Measurements from ENCODE around the gene TIMM17B.

Gene TIMM17B

DNA sequence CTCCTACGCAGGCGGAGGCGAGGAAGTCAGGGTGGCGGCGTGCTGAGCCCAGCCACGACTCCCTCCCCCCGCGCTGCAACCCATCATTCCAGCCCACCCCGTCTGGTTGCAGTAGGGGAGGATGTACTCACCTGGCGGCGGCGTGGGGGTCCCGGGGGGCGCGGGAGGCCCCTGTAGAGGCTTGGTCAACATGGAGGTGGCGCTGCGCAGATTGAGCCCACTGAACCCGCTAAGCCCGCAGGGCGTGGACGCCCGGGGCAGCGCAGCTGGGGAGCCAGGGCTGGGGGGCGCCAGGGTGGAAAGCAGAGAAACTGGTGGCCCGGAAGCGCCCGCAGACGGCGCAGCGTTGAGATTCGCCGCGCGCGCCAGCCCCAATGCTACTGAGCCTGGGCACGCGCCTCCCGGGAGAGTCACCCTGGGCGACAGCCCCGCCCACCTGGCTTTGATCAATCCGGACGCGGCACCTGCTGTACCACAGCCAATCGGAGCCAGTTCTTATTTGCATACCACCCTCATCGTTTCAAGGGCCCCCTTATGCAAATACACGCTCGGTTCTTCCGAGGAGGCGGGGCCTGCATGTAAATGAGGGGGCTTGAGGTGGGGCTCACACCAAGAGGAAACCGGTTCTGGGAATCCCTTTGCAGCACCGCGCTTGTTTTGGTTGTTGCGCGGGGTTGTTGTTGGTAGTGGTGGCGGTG lies 21.2 kb upstream of the TIMM17B start, which contains the start of gene PIM2:
Gene PIM2 (minus strand): TSS at position 382 of the 698 bp plus-strand sequence. CDS start 190 bp downstream, at position 192.
- DNase-seq (ENCODE audit: low read depth): peak; percentile 85

- DNase-seq (ENCODE audit: low read depth): no peak
Observed at GRCh38 chrX:48918301-48918642, 20.7 kb upstream of the TIMM17B start.

GRCh38 chrX:48917139-48918001 lies 19.8 kb upstream of the TIMM17B start:
- DNase-seq (ENCODE audit: low read depth): peak; percentile 82

DNA sequence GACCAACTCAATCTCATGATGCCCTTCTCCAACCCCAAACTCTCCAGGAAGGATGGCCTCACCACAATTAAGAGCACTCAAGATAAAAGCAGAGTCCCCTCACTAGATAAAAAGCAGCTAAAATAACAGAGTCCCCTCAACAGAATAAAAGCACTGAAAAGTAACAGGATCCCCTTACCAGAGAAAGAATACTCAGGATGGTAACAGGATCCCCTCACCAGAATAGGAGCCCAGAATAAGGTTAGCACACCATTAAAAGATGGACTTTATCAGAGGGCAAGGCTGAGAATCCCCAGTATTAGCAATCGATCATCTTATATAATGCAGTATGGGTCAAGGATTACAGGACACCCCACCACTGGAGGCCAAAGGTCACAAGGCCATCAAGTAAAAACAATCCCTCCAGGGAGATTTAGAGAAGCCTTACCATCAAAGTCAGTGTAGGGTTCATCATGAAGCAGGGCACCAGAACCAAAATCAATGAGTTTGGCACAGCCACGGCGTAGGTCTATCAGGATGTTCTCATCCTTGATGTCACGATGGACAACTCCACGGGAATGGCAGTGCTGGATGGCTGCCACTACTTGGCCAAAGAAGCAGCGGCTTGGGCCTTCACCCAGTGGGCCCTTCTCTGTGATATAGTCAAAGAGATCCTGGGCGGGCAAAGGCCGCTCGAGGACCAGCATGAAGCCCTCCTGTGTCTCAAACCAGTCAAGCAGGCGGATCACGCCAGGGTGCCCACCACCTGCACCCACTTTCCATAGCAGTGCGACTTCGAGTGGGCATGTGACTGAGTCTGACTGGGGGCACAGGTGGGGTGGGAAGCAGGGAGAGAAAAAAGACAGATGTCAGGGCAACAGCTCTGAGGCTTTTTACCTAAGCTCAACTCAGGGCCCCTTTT lies 17.3 kb upstream of the TIMM17B start:
- DNase-seq (ENCODE audit: low read depth): no peak

DNA sequence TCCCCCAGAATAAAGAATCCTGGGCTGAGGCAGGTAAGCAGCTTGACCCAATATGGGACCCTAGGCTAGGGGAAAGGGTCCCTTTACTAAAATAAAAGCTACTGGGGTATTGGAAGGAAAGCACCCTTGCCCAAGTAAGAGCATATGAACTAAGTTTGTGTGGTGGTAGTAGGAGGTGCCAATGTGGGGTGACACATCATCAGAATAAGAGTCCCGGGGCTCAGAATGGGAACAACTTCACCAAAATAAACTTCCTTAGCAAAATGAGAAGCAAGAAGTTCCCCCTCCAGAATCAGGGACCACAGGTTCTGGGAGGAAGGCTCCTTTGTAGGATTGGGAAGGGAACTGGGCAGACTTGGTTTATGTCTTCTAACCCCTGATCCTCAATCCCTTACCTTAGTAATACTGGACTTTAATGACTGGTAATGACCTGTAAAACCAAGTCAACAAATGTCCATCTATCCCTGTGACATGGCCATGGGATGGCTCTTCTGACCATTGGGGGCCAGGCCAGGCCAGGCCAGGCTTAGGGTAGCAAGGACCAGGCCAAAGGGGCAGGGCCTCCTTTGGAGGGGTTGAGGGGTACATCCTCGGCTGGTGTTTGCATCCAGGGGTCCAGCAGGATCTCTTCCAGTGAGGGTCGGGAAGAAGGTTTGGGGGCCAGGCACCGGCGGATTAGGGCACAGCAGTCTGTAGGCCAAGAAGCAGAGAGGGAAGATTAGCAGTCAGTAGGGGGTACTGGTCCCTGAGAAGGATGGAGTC lies 16.2 kb upstream of the TIMM17B start:
- DNase-seq (ENCODE audit: low read depth): no peak

DNA sequence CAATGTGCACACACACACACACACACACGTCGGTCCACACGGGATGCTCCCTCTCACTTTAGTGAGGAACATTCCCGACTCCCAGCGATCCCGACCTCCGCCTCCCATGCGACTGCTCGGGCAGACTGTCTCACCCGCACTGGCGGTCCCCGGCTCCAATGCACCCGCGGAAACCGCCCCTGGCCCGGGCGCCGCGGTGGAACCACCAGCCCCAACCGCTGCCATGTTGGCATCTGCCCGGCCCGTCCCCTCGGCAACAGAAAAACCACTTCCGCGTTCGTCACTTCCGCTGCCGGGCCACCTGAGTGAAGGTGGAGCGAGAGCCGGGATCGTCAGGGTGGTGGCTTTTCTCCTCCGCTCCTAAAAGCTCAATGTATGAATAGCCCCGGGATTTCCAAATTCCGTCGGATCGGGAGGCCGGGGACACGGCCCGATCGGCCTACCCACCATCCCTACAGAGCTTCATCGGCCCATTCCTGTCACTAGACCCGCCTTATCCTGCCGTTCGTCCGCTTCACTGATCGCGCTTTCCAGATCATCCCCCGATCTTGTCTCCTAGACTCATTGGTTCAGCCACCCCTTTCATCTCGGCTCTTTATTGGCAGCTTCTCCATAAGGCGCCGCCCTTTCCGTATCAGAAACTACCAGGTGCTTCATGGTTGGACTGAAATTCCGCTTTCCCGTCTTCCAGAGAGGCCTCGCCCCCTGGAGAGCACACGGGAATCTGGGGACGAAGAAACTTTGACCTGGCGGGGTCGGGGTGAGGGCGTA lies 14.0 kb upstream of the TIMM17B start, which contains the start of gene SLC35A2:
Gene SLC35A2 (minus strand): TSS at position 235 of the 771 bp plus-strand sequence. CDS start 10 bp downstream, at position 225.
- DNase-seq (ENCODE audit: low read depth): peak; percentile 85

- DNase-seq (ENCODE audit: low read depth): peak; percentile 25
Observed at GRCh38 chrX:48910926-48911411, 13.4 kb upstream of the TIMM17B start.

DNA sequence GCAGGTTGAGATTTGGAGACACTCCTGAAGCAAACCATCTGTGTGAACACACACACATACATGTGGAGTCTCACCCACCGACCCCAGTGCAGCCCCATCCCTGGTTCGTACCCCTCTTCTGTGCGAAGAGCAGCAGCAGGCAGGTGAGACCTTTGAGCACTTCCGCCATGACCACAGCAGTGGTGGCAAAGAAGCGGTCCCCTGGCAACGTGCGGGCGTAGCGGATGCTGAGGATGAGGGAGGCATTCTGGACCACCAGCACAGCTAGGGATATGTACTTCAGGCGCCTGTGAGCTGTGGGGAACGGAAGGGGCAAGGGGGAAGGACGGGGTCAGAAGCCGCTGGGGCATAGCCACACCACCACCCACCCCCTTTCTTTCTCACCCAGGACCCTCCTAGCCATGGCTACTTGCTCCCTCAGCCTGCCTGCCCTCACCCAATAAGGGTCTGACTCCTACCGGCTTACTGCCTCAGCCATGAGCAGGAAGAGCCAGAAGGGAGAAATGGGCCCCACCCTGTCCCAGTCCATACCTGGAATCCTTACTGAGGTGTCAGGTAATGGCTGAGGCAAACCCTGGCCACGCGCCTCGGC lies 12.2 kb upstream of the TIMM17B start:
- DNase-seq (ENCODE audit: low read depth): no peak

GRCh38 chrX:48908600-48908999 lies 11.0 kb upstream of the TIMM17B start:
- DNase-seq (ENCODE audit: low read depth): no peak

DNA sequence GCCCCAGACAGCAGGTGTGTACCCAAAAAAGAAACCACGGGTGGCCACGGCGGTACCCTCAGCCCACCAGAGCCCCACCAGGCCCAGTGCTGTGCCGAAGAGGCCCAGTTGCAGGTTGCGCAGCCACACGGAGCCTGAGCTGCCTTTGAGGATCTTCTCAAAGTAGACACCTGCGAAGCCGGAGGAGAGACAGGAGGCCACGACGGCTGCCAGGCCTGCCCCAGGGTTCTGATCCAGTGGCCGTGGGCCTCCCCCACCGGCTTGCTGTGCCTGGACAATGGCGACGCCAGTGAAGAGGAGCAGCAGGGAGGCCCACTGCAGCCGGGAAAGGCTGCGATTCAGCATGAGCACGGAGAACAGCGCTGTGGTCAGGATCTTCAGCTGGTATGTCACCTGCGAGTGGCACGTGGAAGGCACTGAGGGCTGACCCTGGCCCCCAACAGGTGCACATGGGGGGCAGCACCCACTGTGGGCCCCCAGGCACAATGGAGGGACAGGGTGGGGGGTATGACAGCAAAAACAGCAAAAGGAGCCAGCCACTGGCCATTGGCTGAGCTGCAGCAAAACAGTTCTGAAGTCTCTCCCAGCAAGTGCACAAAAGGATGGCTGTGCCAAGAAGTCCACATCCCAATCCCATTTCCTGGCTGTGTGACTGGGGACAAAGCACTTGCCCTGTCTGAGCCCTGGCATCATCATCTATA lies 7.7 kb upstream of the TIMM17B start:
- no peak for DNase-seq (ENCODE audit: low read depth)

DNA sequence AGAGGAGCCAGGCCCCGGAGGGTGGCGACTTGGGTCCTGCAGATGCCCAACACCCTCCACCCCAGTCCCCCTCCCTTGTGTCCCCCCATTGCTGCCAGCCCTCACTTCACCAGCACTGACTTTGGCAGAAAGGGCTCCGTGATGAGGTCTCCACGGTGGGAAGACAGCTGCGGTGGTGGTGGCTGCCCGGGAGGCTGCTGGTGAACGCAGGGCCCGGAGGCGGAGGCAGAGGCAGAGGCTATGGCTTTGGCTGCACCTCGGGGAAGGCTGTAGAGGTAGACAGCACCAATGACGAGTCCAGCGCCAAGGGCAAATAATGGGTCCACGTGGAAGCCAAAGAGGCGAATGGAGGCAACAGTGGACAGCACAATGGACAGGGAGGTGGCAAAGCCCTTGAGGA lies 7.1 kb upstream of the TIMM17B start:
- no peak for DNase-seq (ENCODE audit: low read depth)

DNA sequence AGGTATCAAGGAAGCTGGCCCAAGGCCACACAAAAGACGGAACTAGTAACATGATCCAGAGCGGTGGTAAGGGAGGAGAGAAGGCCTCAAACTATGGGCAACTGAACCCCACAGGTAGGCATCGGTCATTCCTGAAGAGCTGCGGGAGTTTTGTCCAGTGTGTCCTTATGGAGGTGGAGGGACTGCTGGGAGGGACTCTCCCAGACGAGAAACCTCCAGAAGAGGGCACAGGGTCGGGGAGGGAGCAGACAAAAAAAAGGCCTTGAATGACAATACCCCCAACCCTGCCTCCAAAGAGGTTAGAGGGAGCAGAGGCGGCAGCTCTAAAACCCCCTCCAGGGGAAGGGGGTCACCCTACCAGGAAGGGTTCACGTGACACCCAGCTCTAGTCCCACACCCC lies 6.6 kb upstream of the TIMM17B start:
- no peak for DNase-seq (ENCODE audit: low read depth)

- no peak for DNase-seq (ENCODE audit: low read depth)
Observed at GRCh38 chrX:48903290-48903689, 5.7 kb upstream of the TIMM17B start.

GRCh38 chrX:48902776-48903175 lies 5.2 kb upstream of the TIMM17B start:
- DNase-seq (ENCODE audit: low read depth): no peak

DNA sequence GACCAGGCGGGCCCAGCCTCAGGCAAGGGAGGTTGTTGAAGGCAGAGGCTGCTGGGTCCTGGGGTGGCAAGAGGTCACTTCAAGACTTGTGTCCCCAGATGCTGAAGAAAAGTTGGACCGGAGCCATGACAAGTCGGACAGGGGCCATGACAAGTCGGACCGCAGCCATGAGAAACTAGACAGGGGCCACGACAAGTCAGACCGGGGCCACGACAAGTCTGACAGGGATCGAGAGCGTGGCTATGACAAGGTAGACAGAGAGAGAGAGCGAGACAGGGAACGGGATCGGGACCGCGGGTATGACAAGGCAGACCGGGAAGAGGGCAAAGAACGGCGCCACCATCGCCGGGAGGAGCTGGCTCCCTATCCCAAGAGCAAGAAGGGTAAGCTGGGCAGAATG lies 4.6 kb upstream of the TIMM17B start:
- DNase-seq (ENCODE audit: low read depth): no peak

- no peak for DNase-seq (ENCODE audit: low read depth)
Observed at GRCh38 chrX:48901069-48901468, 3.5 kb upstream of the TIMM17B start.

DNA sequence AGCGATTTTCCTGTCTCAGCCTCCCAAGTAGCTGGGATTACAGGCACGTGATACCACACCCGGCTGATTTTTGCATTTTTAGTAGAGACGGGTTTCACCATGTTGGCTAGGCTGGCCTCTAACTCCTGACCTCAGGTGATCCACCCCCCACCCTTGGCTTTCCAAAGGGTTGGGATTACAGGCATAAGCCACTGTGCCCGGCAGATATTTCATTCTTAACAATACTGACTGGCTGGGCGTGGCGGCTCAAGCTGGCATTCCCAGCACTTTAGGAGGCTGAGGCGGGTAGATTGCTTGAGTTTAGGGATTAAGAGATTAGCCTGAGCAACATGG lies 1.5 kb upstream of the TIMM17B start:
- no peak for DNase-seq (ENCODE audit: low read depth)

DNA sequence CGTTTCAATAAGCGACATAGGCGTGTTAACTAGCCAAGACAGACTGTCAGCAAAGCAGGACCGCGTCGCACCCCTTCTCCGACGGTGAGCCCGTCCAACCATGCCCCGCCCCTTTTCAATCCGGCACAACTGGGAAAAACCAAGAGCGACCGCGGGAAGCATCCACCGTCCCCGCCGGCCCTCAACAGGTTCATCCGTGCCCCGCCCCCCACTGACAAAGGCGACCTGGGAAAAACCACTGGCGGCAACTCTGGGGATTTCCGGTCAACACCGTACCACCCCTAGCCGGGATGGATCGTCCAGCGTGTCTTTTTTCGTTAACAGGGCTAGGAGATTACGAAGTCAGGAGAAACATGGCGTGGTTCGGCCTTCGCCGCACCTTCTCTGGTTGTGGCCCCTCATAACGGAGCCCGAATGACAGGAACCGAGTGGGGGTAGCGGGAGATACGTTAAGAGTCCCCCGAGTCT lies 377 bp downstream of the TIMM17B start:
- peak; percentile 70 for DNase-seq (ENCODE audit: low read depth)

DNA sequence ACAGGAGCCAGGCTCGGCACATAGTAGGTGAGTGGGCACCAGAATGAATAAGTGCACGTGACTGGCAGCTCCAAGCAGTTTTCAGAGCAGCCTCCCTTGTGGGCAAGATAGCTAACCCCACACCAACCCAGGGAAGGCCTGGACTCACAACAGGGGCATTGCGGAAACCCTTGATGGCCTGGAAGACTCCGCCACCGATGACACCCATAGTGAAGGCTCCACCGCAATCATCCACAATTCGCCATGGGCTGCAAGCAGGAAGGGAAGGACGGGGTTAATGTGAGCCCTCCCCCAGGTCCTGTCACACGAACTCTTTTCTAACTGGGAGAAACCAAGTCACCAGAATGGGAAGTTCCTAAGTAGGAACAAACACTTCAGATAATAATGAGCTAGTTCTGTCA lies 957 bp downstream of the TIMM17B start:
- peak; percentile 24 for DNase-seq (ENCODE audit: low read depth)

DNA sequence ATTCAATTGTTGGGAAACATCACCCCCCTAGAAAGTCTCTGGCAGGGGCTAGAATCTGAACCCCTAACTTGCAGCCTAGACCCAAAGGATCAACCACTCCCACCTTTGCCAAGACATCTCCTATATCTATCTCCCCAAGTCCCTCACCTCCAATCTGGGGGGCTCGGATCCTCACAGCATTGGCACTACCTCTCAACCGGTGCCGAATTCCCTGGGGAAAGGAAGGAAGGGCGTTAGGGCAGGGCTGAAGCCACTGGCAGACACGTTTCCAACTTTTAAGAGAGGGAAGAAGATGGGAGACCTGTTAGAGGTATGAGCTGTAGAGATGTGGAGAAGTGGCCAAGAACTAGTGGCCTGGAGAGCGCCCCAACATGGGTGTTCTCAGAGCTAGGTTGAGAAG lies 2.7 kb downstream of the TIMM17B start:
- no peak for DNase-seq (ENCODE audit: low read depth)
